Natural killer cell (primary cell): ENCODE results near the gene COPE. TPM values are rescaled to one million over a fixed set of nuclear protein-coding genes. Genes with fewer than 3 reads are reported as not detected.
"Not testable (repeated sequence)": the region's sequence is repeated elsewhere in the genome, so short reads cannot be mapped to it uniquely, and the experiment has no call there.

Experiments
- ATAC-seq, 3 donors: fragments of 150-1000 bp in 2 of 3; fragments of 200-7000 bp in 1 of 3; cut with Tn5 transposase; 1 replicate in 1 of 3; 2 replicates in 2 of 3; pipeline ENCODE4 v1.10.0; 2021; ENCODE audit warnings: mild to moderate bottlenecking in 2 of 3, moderate library complexity in 2 of 3
- DNase-seq, 2 donors: peaks; one replicate each; pipeline versions ENCODE4 v3.0.0 to v3.0.0-alpha.2; 2013 to 2021; ENCODE audit warnings: mixed read lengths in 1 of 2
- H3K27ac ChIP-seq: one replicate; pipeline ENCODE4 v1.5.1; 2013; ENCODE audit warnings: mild to moderate bottlenecking, low read length
- H3K27me3 ChIP-seq: one replicate; pipeline ENCODE4 v1.6.1; 2013; ENCODE audit warnings: low read length; ENCODE audit not compliant: control insufficient read depth, insufficient read depth
- H3K36me3 ChIP-seq: one replicate; pipeline ENCODE4 v1.6.1; 2013; ENCODE audit warnings: low read length; ENCODE audit not compliant: control insufficient read depth, insufficient read depth
- H3K4me1 ChIP-seq: one replicate; pipeline ENCODE4 v1.6.1; 2013; ENCODE audit warnings: low read length; ENCODE audit not compliant: control insufficient read depth, insufficient read depth
- H3K4me3 ChIP-seq: one replicate; pipeline ENCODE4 v1.5.1; 2013; ENCODE audit warnings: low read length
- H3K9me3 ChIP-seq: one replicate; pipeline ENCODE4 v1.6.1; 2013; ENCODE audit warnings: low read length; ENCODE audit not compliant: control insufficient read depth, insufficient read depth
- H3K27ac Mint-ChIP-seq, 2 donors: one replicate each; pipeline ENCODE4 v1.8.0; 2022; ENCODE audit warnings: mild to moderate bottlenecking in 2 of 2, mixed read lengths in 2 of 2, moderate library complexity in 1 of 2
- H3K27me3 Mint-ChIP-seq, 2 donors: one replicate each; pipeline ENCODE4 v1.8.0; 2022; ENCODE audit warnings: low read depth in 2 of 2, mixed read lengths in 2 of 2
- H3K36me3 Mint-ChIP-seq: one replicate; pipeline ENCODE4 v1.8.0; 2022; ENCODE audit warnings: mixed read lengths
- H3K4me1 Mint-ChIP-seq, 2 donors: one replicate each; pipeline ENCODE4 v1.8.0; 2022; ENCODE audit warnings: mixed read lengths in 2 of 2
- H3K4me3 Mint-ChIP-seq: one replicate; pipeline ENCODE4 v1.8.0; 2022; ENCODE audit warnings: mild to moderate bottlenecking, moderate library complexity, mixed read lengths
- H3K9me3 Mint-ChIP-seq, 2 donors: one replicate each; pipeline ENCODE4 v1.8.0; 2022; ENCODE audit warnings: mixed read lengths in 2 of 2
- CTCF ChIP-seq: fragments of 200-600 bp; IDR thresholded peaks from one replicate; pipeline ENCODE4 v1.8.0; 2022; ENCODE audit warnings: antibody characterized with exemption
- WGBS: methylation state at CpG from one replicate; pipeline ENCODE4 v1.1.7; 2013; ENCODE audit warnings: missing lambda C conversion rate; ENCODE audit not compliant: insufficient coverage; 5-methylcytosine and 5-hydroxymethylcytosine counted together
- intact Hi-C: fragments of 100-400 bp; cut with micrococcal nuclease; formaldehyde crosslinking; loops from one replicate; pipeline ENCODE4 v1.14.2; 2022
- total RNA-seq, 4 donors: library from RNA; stranded (reverse); fragments of 120-200 nt in 1 of 4; gene quantifications; one replicate each; pipeline versions ENCODE4 v1.2.3 to v1.2.4, GENCODE V29; 2013 to 2022

Gene COPE
- total RNA-seq, 3 donors from 2014 or later (not counting 1 experiment from before 2014, with no cell fraction given): 204 to 228 (median 218) TPM

- Mint-ChIP-seq H3K4me1 (no peaks in the 10 kb centered on the region), H3K36me3 (no peaks in the 10 kb centered on the region), H3K9me3 (no peaks in the 10 kb centered on the region), H3K4me3 (no peak overlapping the region), H3K27ac (no peak overlapping the region), H3K27me3 (no peaks in the 10 kb centered on the region)
- Histone ChIP-seq H3K36me3 (peaks cover 52% of the 10 kb centered on the region), H3K4me3 (no peak overlapping the region), H3K9me3 (no peaks in the 10 kb centered on the region), H3K27me3 (no peaks in the 10 kb centered on the region), H3K4me1 (no peaks in the 10 kb centered on the region), H3K27ac (no peak overlapping the region)
- TF ChIP-seq CTCF: no peak
- peak in 1 of 3 donors; percentile 25 for ATAC-seq
- 93% methylated on average over 29 of the region's 29 CpGs for WGBS
- intact Hi-C loops: no loop called here
- peak in 1 of 2 donors; percentile 6 for DNase-seq
Observed at GRCh38 chr19:18903156-18904037, 15.8 kb downstream of the COPE start.

GRCh38 chr19:18902519-18902918, 16.7 kb downstream of the COPE start:
- DNase-seq, intact Hi-C loops, H3K27ac ChIP-seq, H3K9me3 Mint-ChIP-seq, H3K27me3 Mint-ChIP-seq, H3K4me3 ChIP-seq, H3K4me1 Mint-ChIP-seq, H3K36me3 Mint-ChIP-seq, ATAC-seq, H3K4me1 ChIP-seq, H3K27me3 ChIP-seq, H3K27ac Mint-ChIP-seq, H3K9me3 ChIP-seq: not testable (repeated sequence)
- H3K36me3 ChIP-seq: peaks cover 47% of the 10 kb centered on the region
- peak overlapping the region; percentile 25 for H3K4me3 Mint-ChIP-seq
- 98% methylated on average over 3 of the region's 5 CpGs for whole genome bisulfite sequencing

GRCh38 chr19:18901491-18901890, 17.7 kb downstream of the COPE start:
- Histone ChIP-seq H3K9me3 (no peaks in the 10 kb centered on the region), H3K4me1 (peaks cover 2% of the 10 kb centered on the region), H3K4me3 (no peak overlapping the region), H3K27me3 (no peaks in the 10 kb centered on the region), H3K36me3 (peaks cover 42% of the 10 kb centered on the region), H3K27ac (no peak overlapping the region)
- Mint-ChIP-seq H3K4me1 (peaks cover 7 to 9% of the 10 kb centered on the region in 2 donors), H3K36me3 (no peaks in the 10 kb centered on the region), H3K9me3 (no peaks in the 10 kb centered on the region), H3K27ac (no peak overlapping the region), H3K4me3 (no peak overlapping the region), H3K27me3 (peaks cover 7 to 10% of the 10 kb centered on the region in 2 donors)
- WGBS: 96% methylated on average over 7 of the region's 7 CpGs
- intact Hi-C loops: no loop called here
- TF ChIP-seq CTCF: no peak
- DNase-seq: no peak
- ATAC-seq: no peak

GRCh38 chr19:18900700-18901481, 18.3 kb downstream of the COPE start:
- no peak for ATAC-seq
- no peak overlapping the region for H3K27ac Mint-ChIP-seq
- 91% methylated on average over 17 of the region's 17 CpGs for WGBS
- intact Hi-C loops: no loop called here
- DNase-seq: no peak
- H3K9me3 ChIP-seq: no peaks in the 10 kb centered on the region
- no peak overlapping the region for H3K4me3 ChIP-seq
- H3K27ac ChIP-seq: no peak overlapping the region
- no peaks in the 10 kb centered on the region for H3K27me3 ChIP-seq
- TF ChIP-seq CTCF: no peak
- H3K9me3 Mint-ChIP-seq: no peaks in the 10 kb centered on the region
- H3K36me3 Mint-ChIP-seq: no peaks in the 10 kb centered on the region
- H3K4me3 Mint-ChIP-seq: no peak overlapping the region
- H3K27me3 Mint-ChIP-seq: peaks cover 7 to 13% of the 10 kb centered on the region in 2 donors
- H3K36me3 ChIP-seq: peaks cover 38% of the 10 kb centered on the region
- H3K4me1 ChIP-seq: peaks cover 3% of the 10 kb centered on the region
- peaks cover 7 to 13% of the 10 kb centered on the region in 2 donors for H3K4me1 Mint-ChIP-seq
